HepG2 (cell line): ENCODE data around the gene CCDC97. TPM values are rescaled to one million over a fixed set of nuclear protein-coding genes. Genes with fewer than 3 reads are reported as not detected.
A peak's percentile ranks its signal among the peaks of the same experiment; 100 is the strongest.

ENCODE experiments used
- ARNT2 ChIP-seq: sonication (generic); formaldehyde crosslinking; IDR thresholded peaks from 2 replicates; pipeline ENCODE4 v1.8.0; 2022; ENCODE audit warnings: mild to moderate bottlenecking, low read depth, missing genetic modification reagents, moderate library complexity
- CREB1 ChIP-seq, 2 experiments: fragments of 450-650 bp in 1 of 2; IDR thresholded peaks; 2 replicates each; pipeline ENCODE4 v1.6.1; 2016 to 2017; ENCODE audit warnings: control low read depth in 1 of 2, mild to moderate bottlenecking in 1 of 2, missing compliant biosample characterization in 1 of 2, missing genetic modification characterization in 1 of 2
- HMG20A ChIP-seq: IDR thresholded peaks from 2 replicates; pipeline ENCODE4 v1.6.1; 2016; ENCODE audit warnings: borderline replicate concordance
- HMG20B ChIP-seq: conservative IDR thresholded peaks from 2 replicates; pipeline ENCODE4 v1.6.1; 2016; ENCODE audit warnings: missing genetic modification reagents, missing compliant biosample characterization
- HNRNPUL1 ChIP-seq: fragments of 200-400 bp; formaldehyde crosslinking; IDR thresholded peaks from 2 replicates; pipeline ENCODE4 v1.6.1; 2017; ENCODE audit warnings: low read depth, mild to moderate bottlenecking, low read length, moderate library complexity
- HOXA3 ChIP-seq: sonication (generic); formaldehyde crosslinking; IDR thresholded peaks from 2 replicates; pipeline ENCODE4 v1.5.0; 2020; ENCODE audit warnings: missing genetic modification reagents
- TOE1 ChIP-seq: sonication (generic); formaldehyde crosslinking; IDR thresholded peaks from 2 replicates; pipeline ENCODE4 v1.4.0; 2020; ENCODE audit warnings: mild to moderate bottlenecking, missing genetic modification reagents
- WIZ ChIP-seq: sonication (generic); formaldehyde crosslinking; IDR thresholded peaks from 2 replicates; pipeline ENCODE4 v1.5.1; 2020; ENCODE audit warnings: mild to moderate bottlenecking, missing genetic modification reagents
- ZNF577 ChIP-seq: sonication (generic); formaldehyde crosslinking; IDR thresholded peaks from 2 replicates; pipeline ENCODE4 v1.4.0; 2020; ENCODE audit warnings: mild to moderate bottlenecking, low read depth, missing genetic modification reagents, borderline replicate concordance
- polyA plus RNA-seq, 8 experiments: library from polyadenylated mRNA; depleted of rRNA in 3 of 8; stranded (reverse) in 7 of 8; unstranded in 1 of 8; fragments of >200 nt; fragmentation: Illumina TruSeq in 4 of 8; extraction: Trizol in 4 of 8; gene quantifications; 2 replicates each; pipeline versions ENCODE4 v1.2.1 to v1.2.3, GENCODE V29; 2011 to 2016; ENCODE audit warnings: low read depth in 4 of 8, missing spikeins in 1 of 8, mixed read lengths in 1 of 8; ENCODE audit not compliant: insufficient read depth in 1 of 8
- total RNA-seq, 5 experiments: library from RNA; depleted of rRNA; stranded (reverse); fragments of >200 nt; fragmentation: Illumina TruSeq; extraction: Trizol; gene quantifications; 2 replicates each; pipeline ENCODE4 v1.2.3, GENCODE V29; 2016; ENCODE audit warnings: low read depth in 1 of 5
- TF ChIP-seq, protein P1 (sequence below): sonication (generic); formaldehyde crosslinking; IDR thresholded peaks from 2 replicates; pipeline ENCODE4 v1.4.0; 2020; ENCODE audit warnings: missing genetic modification reagents, borderline replicate concordance
- TF ChIP-seq, protein P2 (sequence below): sonication (generic); formaldehyde crosslinking; IDR thresholded peaks from 2 replicates; pipeline ENCODE4 v1.8.1; 2023; ENCODE audit warnings: missing genetic modification reagents, mild to moderate bottlenecking, borderline replicate concordance
- TF ChIP-seq, protein P3 (sequence below): sonication (generic); formaldehyde crosslinking; IDR thresholded peaks from 2 replicates; pipeline ENCODE4 v1.4.0; 2020; ENCODE audit warnings: mild to moderate bottlenecking, missing genetic modification reagents
- TF ChIP-seq, protein P4 (sequence below): fragments of 450-650 bp; IDR thresholded peaks from 2 replicates; pipeline ENCODE4 v1.6.1; 2017; ENCODE audit warnings: mild to moderate bottlenecking

The CCDC97 gene
- total and polyA plus RNA-seq, 2 of the 13 experiments (the other 11 are each of a cell fraction or from before 2014, with no cell fraction given), result 6.2 to 7.3 TPM

DNA sequence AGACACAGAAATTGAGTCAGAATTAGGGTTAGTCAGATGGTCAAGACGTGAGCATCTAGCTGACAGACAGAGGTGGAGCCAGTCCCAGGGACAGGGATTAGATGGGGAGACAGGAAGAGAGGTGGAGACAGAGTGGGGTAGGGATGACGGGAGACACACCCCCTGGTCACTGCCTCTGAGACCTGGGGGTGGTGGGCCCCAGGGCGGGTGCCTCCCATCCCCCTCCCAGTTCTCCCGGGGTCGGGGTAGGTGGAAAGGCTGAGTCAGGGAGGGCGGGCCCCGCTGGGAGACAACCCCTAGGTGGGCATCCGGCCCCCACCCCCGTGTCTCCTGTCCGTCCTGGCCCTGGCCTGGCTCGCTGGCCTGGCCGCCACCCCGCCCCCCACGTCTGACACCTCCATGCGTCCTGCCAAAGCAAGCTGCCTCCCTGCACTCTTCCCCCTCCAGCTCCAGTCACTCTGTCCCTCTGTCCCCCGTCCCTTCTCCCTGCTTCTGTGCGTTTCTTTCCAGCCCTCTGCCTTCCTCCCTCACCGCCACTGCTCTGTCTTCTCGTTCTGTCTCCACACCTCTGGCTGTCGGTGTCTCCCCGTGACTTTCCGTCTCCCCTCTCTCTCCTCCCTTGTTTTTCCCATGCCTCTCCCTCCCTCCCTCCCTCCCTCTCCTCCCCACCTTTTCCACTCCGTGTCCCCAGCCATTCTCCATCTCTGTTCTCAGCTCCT lies 15.1 kb downstream of the CCDC97 start (continued):
- TF ChIP-seq HMG20B (no peak), CREB1 (IDR thresholded peaks at IDR 0.05) (no peak), CREB1 (CRISPR knock-in tag; IDR thresholded peaks at IDR 0.05) (no peak), HMG20A (CRISPR knock-in tag) (0 out of 2 replicates have a peak, but pooled peaks have one; percentile 18), WIZ (CRISPR knock-in tag) (no peak), HOXA3 (CRISPR knock-in tag) (no peak; the same call in 1 of the 2 replicates), ARNT2 (CRISPR knock-in tag) (peak; percentile 49; the same call in 1 of the 2 replicates), TOE1 (no peak), ZNF577 (CRISPR knock-in tag) (no peak), HNRNPUL1 (no peak)
- TF ChIP-seq, protein P1, sequence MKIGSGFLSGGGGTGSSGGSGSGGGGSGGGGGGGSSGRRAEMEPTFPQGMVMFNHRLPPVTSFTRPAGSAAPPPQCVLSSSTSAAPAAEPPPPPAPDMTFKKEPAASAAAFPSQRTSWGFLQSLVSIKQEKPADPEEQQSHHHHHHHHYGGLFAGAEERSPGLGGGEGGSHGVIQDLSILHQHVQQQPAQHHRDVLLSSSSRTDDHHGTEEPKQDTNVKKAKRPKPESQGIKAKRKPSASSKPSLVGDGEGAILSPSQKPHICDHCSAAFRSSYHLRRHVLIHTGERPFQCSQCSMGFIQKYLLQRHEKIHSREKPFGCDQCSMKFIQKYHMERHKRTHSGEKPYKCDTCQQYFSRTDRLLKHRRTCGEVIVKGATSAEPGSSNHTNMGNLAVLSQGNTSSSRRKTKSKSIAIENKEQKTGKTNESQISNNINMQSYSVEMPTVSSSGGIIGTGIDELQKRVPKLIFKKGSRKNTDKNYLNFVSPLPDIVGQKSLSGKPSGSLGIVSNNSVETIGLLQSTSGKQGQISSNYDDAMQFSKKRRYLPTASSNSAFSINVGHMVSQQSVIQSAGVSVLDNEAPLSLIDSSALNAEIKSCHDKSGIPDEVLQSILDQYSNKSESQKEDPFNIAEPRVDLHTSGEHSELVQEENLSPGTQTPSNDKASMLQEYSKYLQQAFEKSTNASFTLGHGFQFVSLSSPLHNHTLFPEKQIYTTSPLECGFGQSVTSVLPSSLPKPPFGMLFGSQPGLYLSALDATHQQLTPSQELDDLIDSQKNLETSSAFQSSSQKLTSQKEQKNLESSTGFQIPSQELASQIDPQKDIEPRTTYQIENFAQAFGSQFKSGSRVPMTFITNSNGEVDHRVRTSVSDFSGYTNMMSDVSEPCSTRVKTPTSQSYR (CRISPR knock-in tag), result peak; percentile 91
- TF ChIP-seq, protein P2, sequence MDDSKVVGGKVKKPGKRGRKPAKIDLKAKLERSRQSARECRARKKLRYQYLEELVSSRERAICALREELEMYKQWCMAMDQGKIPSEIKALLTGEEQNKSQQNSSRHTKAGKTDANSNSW (CRISPR knock-in tag), result no peak
- TF ChIP-seq, protein P3, sequence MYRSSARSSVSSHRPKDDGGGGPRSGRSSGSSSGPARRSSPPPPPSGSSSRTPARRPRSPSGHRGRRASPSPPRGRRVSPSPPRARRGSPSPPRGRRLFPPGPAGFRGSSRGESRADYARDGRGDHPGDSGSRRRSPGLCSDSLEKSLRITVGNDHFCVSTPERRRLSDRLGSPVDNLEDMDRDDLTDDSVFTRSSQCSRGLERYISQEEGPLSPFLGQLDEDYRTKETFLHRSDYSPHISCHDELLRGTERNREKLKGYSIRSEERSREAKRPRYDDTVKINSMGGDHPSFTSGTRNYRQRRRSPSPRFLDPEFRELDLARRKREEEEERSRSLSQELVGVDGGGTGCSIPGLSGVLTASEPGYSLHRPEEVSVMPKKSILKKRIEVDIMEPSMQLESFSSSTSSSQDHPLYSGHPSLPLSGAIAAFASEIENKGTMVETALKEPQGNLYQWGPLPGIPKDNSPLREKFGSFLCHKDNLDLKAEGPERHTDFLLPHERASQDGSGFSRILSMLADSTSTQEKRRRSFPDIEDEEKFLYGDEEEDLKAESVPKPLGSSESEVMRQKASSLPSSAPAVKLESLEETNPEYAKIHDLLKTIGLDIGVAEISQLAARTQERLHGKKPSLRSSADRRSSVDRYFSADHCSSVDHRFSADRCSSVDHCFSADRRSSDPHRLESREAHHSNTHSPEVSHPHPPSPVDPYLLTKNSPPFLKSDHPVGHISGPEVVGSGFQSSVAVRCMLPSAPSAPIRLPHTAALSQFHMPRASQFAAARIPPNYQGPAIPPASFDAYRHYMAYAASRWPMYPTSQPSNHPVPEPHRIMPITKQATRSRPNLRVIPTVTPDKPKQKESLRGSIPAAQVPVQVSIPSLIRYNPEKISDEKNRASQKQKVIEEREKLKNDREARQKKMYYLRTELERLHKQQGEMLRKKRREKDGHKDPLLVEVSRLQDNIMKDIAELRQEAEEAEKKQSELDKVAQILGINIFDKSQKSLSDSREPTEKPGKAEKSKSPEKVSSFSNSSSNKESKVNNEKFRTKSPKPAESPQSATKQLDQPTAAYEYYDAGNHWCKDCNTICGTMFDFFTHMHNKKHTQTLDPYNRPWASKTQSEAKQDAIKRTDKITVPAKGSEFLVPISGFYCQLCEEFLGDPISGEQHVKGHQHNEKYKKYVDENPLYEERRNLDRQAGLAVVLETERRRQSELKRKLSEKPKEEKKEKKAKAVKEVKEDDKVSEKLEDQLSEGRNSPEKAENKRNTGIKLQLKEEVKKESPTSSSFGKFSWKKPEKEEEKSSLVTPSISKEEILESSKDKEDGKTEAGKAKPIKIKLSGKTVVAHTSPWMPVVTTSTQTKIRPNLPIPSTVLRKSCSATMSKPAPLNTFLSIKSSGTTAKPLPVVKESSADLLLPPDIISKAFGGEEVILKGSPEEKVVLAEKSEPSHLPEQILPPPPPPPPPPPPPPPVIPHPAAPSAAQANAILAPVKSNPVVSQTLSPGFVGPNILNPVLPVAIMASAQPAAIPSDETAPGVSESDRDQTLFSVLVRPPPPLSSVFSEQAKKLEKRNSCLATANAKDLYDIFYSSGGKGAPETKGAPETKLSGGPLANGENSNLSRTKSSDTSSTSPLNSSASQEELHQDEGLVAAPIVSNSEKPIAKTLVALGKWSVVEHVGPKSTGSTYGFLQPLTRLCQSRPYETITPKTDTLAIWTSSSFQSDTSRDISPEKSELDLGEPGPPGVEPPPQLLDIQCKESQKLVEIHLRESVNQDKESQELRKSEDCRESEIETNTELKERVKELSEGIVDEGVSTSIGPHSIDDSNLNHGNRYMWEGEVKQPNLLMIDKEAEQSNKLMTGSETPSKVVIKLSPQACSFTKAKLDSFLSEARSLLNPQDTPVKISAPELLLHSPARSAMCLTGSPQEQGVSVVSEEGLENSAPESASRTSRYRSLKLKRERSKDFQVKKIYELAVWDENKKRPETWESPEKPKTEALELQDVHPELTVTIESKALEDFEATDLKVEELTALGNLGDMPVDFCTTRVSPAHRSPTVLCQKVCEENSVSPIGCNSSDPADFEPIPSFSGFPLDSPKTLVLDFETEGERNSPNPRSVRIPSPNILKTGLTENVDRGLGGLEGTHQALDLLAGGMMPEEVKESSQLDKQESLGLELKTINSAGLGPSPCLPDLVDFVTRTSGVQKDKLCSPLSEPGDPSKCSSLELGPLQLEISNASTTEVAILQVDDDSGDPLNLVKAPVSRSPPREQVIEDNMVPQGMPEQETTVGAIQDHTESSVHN (CRISPR knock-in tag), result no peak
- TF ChIP-seq, protein P4, sequence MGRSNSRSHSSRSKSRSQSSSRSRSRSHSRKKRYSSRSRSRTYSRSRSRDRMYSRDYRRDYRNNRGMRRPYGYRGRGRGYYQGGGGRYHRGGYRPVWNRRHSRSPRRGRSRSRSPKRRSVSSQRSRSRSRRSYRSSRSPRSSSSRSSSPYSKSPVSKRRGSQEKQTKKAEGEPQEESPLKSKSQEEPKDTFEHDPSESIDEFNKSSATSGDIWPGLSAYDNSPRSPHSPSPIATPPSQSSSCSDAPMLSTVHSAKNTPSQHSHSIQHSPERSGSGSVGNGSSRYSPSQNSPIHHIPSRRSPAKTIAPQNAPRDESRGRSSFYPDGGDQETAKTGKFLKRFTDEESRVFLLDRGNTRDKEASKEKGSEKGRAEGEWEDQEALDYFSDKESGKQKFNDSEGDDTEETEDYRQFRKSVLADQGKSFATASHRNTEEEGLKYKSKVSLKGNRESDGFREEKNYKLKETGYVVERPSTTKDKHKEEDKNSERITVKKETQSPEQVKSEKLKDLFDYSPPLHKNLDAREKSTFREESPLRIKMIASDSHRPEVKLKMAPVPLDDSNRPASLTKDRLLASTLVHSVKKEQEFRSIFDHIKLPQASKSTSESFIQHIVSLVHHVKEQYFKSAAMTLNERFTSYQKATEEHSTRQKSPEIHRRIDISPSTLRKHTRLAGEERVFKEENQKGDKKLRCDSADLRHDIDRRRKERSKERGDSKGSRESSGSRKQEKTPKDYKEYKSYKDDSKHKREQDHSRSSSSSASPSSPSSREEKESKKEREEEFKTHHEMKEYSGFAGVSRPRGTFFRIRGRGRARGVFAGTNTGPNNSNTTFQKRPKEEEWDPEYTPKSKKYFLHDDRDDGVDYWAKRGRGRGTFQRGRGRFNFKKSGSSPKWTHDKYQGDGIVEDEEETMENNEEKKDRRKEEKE, result no peak
